Measurements from ENCODE around the gene KDM2B.

KDM2B gene

DNA sequence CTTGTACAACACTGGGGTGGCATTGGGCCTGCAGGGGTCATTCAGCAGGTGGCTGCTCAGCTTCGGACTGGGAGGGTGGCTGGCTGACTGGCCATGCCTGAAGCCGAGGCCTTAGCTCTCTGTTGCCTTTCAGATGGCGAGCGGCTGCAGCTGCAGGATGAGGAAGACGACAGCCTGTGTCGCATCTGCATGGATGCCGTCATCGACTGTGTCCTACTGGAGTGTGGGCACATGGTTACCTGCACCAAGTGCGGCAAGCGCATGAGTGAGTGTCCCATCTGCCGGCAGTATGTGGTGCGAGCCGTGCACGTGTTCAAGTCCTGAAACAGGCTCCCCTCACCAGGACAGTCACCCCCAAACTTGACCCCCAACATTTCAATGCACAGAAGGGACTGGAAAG lies 157.6 kb downstream of the KDM2B start:
- TF ChIP-seq, protein P1, sequence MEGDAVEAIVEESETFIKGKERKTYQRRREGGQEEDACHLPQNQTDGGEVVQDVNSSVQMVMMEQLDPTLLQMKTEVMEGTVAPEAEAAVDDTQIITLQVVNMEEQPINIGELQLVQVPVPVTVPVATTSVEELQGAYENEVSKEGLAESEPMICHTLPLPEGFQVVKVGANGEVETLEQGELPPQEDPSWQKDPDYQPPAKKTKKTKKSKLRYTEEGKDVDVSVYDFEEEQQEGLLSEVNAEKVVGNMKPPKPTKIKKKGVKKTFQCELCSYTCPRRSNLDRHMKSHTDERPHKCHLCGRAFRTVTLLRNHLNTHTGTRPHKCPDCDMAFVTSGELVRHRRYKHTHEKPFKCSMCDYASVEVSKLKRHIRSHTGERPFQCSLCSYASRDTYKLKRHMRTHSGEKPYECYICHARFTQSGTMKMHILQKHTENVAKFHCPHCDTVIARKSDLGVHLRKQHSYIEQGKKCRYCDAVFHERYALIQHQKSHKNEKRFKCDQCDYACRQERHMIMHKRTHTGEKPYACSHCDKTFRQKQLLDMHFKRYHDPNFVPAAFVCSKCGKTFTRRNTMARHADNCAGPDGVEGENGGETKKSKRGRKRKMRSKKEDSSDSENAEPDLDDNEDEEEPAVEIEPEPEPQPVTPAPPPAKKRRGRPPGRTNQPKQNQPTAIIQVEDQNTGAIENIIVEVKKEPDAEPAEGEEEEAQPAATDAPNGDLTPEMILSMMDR (IDR thresholded peaks at IDR 0.05; ENCODE audit: low read depth, low read length), result no peak
- DNase-seq (ENCODE audit: low read depth, low spot score), result no peak
- H3K4me3 ChIP-seq (ENCODE audit: low read depth, low read length), result no peak overlapping the region
- in situ Hi-C loops (cut with HindIII; ENCODE audit: low sequenced_read_pairs), result no loop called here

DNA sequence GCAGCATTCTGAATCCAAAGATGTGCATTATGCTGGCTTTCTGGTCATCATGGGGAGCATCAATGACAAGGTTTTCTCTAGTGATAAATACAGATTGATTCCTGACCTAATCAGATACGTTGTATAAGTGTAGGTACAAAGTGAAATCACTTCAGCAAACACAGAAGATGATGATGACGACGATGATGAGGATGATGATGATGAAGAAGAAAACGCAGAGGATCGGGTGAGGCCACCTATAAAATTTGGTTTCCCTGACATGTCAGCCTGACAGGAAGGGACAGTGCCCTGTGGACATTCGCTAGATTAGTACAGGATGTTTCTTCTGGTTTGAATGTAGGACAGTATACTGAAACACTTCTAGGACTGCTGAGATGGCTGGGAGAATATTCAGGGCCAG lies 160.7 kb downstream of the KDM2B start:
- H3K4me3 ChIP-seq (ENCODE audit: low read depth, low read length), result no peak overlapping the region
- DNase-seq (ENCODE audit: low read depth, low spot score), result no peak
- TF ChIP-seq, protein P1 (IDR thresholded peaks at IDR 0.05; ENCODE audit: low read depth, low read length), result no peak
- in situ Hi-C loops (cut with HindIII; ENCODE audit: low sequenced_read_pairs), result no loop called here

DNA sequence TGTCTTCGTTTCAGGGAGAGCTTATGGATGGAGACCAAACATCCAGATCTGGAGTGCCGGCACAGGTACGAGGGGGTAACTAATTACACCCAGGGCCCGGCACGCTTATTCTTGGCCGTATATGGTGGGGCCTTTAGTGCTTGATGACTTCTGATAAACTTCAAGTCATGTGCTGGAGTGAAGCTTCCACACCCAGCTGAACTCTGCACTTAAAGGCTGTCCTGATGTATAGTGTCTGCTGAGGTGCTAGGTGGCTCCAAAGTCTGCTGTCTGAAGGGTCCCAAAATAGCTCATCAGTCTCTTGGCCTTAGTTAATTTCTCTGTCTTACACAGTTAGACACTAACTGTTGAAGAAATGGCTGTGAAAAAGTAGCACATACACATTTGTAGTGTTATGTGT lies 163.0 kb downstream of the KDM2B start:
- H3K4me3 ChIP-seq (ENCODE audit: low read depth, low read length), result no peak overlapping the region
- TF ChIP-seq, protein P1 (IDR thresholded peaks at IDR 0.05; ENCODE audit: low read depth, low read length), result no peak
- DNase-seq (ENCODE audit: low read depth, low spot score), result no peak
- in situ Hi-C loops (cut with HindIII; ENCODE audit: low sequenced_read_pairs), result no loop called here

DNA sequence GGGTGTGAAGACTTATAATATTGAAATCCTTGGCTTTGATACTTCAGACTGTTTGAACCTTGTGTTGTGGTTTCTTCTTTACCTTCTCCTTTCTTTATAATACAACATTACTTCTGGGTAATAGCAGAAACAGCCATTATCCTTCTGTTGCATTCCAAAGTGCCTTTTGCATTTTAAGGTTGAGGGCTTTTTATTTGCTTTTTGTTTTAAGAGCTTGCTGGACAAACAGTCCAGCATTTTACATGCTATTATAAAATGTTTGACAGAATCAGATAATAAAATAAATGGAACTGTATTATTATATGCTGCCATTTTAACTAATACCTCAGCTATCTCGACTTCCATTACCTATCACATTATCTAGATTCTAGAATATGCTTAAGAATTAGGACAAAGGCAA lies 166.9 kb downstream of the KDM2B start:
- no peak for DNase-seq (ENCODE audit: low read depth, low spot score)

DNA sequence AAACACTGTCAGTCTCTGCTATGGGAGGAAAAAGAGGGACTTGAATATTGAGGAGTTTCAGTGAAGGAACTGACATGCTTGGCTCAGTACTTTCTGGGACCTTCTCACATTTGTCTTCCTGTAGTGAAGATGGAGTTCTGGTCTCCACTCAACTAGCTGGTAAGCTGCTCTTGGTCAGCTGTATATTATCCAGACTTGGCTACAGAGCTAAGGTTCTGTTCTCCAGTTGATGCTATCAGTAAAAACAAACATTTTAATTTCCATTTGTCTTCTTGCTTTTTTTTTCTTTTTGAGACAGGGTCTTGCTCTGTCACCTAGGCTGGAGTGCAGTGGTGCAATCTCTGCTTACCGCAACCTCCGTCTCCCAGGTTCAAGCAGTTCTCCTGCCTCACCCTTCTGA lies 175.6 kb downstream of the KDM2B start:
- DNase-seq (ENCODE audit: low read depth, low spot score), result no peak
- in situ Hi-C loops (cut with HindIII; ENCODE audit: low sequenced_read_pairs), result no loop called here
- H3K4me3 ChIP-seq (ENCODE audit: low read depth, low read length), result no peak overlapping the region
- TF ChIP-seq, protein P1 (IDR thresholded peaks at IDR 0.05; ENCODE audit: low read depth, low read length), result no peak

More for the DNA sequence above, 166.9 kb downstream of the KDM2B start:
- TF ChIP-seq, protein P1 (IDR thresholded peaks at IDR 0.05; ENCODE audit: low read depth, low read length), result no peak
- in situ Hi-C loops (cut with HindIII; ENCODE audit: low sequenced_read_pairs), result no loop called here
- H3K4me3 ChIP-seq (ENCODE audit: low read depth, low read length), result no peak overlapping the region

DNA sequence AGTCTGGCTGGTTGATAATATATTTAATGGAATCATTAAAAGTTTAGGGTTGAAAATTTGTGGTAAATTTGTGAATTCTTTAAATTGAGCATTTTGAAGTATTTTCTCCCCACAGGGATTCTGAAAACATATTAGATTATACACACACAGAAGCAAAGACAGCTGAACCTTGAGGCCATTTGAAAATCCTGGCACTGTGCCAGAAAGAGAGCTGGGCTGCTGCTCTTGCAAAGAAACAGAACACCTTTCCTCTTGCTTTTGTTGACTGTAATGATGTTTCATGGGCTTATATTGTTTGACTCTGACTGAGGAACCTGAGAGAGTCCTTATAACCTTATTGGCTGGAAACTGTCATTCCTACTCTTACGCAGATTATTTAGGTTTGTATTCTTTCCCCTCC lies 176.1 kb downstream of the KDM2B start:
- H3K4me3 ChIP-seq (ENCODE audit: low read depth, low read length), result no peak overlapping the region
- in situ Hi-C loops (cut with HindIII; ENCODE audit: low sequenced_read_pairs), result no loop called here
- no peak for DNase-seq (ENCODE audit: low read depth, low spot score)
- TF ChIP-seq, protein P1 (IDR thresholded peaks at IDR 0.05; ENCODE audit: low read depth, low read length), result no peak

DNA sequence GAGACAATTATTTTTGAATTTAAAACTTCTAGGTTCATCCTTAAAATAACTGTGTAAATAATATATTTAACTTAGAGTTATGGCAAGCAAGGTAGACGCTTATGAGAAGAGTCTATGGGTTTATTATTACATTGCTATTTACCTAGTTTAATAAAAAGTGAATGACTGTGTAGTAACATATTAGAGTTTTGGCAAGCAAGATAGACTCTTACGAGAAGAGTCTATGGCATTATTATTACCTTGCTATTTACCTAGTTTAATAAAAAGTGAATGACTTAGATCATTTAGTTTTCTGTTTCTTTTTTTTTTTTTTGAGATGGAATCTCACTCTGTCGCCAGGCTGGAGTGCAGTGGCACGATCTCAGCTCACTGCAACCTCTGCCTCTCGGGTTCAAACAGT lies 177.1 kb downstream of the KDM2B start:
- H3K4me3 ChIP-seq (ENCODE audit: low read depth, low read length), result no peak overlapping the region
- no peak for DNase-seq (ENCODE audit: low read depth, low spot score)
- in situ Hi-C loops (cut with HindIII; ENCODE audit: low sequenced_read_pairs), result no loop called here
- TF ChIP-seq, protein P1 (IDR thresholded peaks at IDR 0.05; ENCODE audit: low read depth, low read length), result no peak

Measured in astrocyte of the spinal cord (primary cell).